SK-N-MC (cell line): ENCODE results near the gene RTL10.

Source experiments
- EZH2 ChIP-seq: fragments of 200-600 bp; sonication (generic); IDR thresholded peaks from one replicate; pipeline ENCODE4 v1.6.1; 2017; ENCODE audit warnings: antibody characterized with exemption
- FOXP2 ChIP-seq: optimal IDR thresholded peaks from 2 replicates; pipeline ENCODE3; 2011; ENCODE audit warnings: mild to moderate bottlenecking, moderate library complexity; ENCODE audit not compliant: insufficient read depth; ENCODE audit errors: extremely low read length, control extremely low read depth
- POLR2AphosphoS5 ChIP-seq: IDR thresholded peaks from 2 replicates; pipeline ENCODE4 v1.6.1; 2012; ENCODE audit warnings: mild to moderate bottlenecking, low read depth, low read length, borderline replicate concordance

DNA sequence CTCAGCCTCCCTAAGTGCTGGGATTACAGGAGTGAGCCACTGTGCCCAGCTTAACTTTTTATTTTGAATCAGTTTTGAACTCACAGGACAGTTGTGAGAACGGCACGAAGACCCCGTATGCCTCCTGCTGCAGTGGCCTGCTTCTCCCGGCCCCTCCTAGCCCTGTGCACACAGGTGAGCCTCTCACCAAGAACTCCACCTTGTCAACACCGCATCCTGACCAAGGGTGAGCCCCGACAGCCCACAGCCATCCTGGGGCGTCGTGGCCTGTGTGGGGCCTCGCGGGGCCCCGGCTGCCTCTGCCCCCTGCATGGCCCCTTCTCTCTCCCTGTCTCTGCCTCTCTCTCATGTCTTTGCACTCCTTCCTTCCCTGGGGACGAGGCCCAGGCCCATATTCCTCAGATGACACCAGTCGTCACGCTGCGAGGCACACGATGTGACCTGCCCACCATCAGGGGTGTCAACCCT, 38.8 kb downstream of the RTL10 start:
- no peak for TF ChIP-seq POLR2AphosphoS5
- TF ChIP-seq EZH2: no peak
- no peak for TF ChIP-seq FOXP2
